ENCODE data around the gene SPATA6. TPM values are rescaled to one million over a fixed set of nuclear protein-coding genes. Genes with fewer than 3 reads are reported as not detected.

Gene SPATA6
- total RNA-seq, 4 donors from 2014 or later: 0.85 to 7.0 (median 3.2) TPM

DNA sequence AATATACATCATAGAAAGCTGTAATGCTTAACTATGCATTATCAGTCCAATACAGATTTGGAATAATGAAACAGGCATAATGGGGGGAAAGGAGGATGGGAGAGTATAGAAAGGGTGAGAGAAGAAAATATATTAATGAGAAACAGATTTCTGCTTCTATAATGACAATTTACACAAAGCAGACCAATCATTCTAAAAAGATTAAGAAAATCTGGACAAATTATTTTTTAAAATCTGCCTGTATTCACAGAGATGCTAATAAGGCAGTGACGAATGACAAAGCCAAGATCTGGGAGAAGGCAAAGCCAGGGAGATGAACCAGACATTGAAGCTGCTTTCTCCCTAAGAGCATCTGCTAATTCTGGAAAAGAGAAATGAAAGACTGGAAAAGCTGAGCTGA is 50.0 kb downstream of the SPATA6 start:
- TF ChIP-seq POLR2A (IDR thresholded peaks at IDR 0.05): no peak
- TF ChIP-seq, protein P1, sequence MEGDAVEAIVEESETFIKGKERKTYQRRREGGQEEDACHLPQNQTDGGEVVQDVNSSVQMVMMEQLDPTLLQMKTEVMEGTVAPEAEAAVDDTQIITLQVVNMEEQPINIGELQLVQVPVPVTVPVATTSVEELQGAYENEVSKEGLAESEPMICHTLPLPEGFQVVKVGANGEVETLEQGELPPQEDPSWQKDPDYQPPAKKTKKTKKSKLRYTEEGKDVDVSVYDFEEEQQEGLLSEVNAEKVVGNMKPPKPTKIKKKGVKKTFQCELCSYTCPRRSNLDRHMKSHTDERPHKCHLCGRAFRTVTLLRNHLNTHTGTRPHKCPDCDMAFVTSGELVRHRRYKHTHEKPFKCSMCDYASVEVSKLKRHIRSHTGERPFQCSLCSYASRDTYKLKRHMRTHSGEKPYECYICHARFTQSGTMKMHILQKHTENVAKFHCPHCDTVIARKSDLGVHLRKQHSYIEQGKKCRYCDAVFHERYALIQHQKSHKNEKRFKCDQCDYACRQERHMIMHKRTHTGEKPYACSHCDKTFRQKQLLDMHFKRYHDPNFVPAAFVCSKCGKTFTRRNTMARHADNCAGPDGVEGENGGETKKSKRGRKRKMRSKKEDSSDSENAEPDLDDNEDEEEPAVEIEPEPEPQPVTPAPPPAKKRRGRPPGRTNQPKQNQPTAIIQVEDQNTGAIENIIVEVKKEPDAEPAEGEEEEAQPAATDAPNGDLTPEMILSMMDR (IDR thresholded peaks at IDR 0.05 in 4 of 5, conservative IDR thresholded peaks at IDR 0.05 in 1 of 5): no peak
- intact Hi-C loops (cut with DNase I; ENCODE audit: low total_unique reads) (no loop called here), in situ Hi-C loops (cut with MboI; ENCODE audit: low sequenced_read_pairs in 4 of 4) (no loop called here)
- DNase-seq (no peak), ATAC-seq (no peak)
- H3K27me3 ChIP-seq: no peaks in the 10 kb centered on the region
- H3K36me3 ChIP-seq: no peaks in the 10 kb centered on the region
- no peaks in the 10 kb centered on the region for H3K4me1 ChIP-seq
- H3K27ac ChIP-seq: no peak overlapping the region
- no peaks in the 10 kb centered on the region for H3K9me3 ChIP-seq
- no peak overlapping the region for H3K4me3 ChIP-seq

DNA sequence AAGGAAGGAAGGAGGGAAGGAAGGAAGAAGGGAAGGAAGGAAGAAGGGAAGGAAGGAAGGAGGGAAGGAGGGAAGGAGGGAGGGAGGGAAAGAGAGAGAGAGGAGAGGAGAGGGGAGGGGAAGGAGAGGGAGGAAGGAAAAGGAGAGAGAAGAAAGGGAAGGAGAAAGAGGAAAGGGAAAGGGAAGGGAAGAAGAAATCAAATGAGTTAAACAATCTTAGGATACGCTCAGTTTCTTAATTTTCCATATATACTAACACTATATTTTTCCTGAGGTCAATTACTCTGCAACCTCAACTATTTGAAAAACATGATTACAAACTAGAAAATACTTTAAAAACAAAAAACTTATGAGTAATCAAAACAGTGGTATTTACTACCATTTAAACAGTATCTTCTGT is 53.3 kb downstream of the SPATA6 start:
- Histone ChIP-seq H3K4me3 (no peak overlapping the region), H3K9me3 (no peaks in the 10 kb centered on the region), H3K27me3 (no peaks in the 10 kb centered on the region), H3K4me1 (no peaks in the 10 kb centered on the region), H3K27ac (no peak overlapping the region), H3K36me3 (no peaks in the 10 kb centered on the region)
- intact Hi-C loops (cut with DNase I; ENCODE audit: low total_unique reads) (no loop called here), in situ Hi-C loops (cut with MboI; ENCODE audit: low sequenced_read_pairs in 4 of 4) (no loop called here)
- TF ChIP-seq, protein P1 (IDR thresholded peaks at IDR 0.05 in 4 of 5, conservative IDR thresholded peaks at IDR 0.05 in 1 of 5): no peak
- TF ChIP-seq POLR2A (IDR thresholded peaks at IDR 0.05): no peak
- no peak for ATAC-seq
- no peak for DNase-seq

DNA sequence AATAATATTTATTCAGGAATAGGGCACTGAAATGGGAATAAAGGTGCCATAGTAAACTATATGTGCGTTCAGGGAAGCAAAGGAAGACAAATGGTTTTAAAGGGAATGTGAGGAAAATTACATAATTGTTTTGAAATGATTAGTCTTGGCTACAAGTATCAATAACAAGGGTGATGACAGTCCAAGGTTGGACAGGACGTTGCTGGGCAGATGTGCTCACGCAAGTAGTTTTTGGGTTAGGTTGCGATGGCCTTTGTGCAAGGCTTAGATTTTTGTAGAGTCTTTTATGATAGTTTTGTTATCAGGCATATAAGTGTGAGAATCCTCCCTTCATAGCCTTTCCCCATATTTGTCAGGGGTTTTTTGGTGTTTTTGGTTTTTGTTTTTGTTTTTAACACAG is 57.0 kb downstream of the SPATA6 start:
- Histone ChIP-seq H3K27ac (no peak overlapping the region), H3K36me3 (no peaks in the 10 kb centered on the region), H3K4me1 (no peaks in the 10 kb centered on the region), H3K4me3 (no peak overlapping the region), H3K9me3 (no peaks in the 10 kb centered on the region), H3K27me3 (no peaks in the 10 kb centered on the region)
- intact Hi-C loops (cut with DNase I; ENCODE audit: low total_unique reads): no loop called here
- TF ChIP-seq, protein P1 (IDR thresholded peaks at IDR 0.05 in 4 of 5, conservative IDR thresholded peaks at IDR 0.05 in 1 of 5): no peak
- no peak for TF ChIP-seq POLR2A (IDR thresholded peaks at IDR 0.05)
- in situ Hi-C loops (cut with MboI; ENCODE audit: low sequenced_read_pairs in 4 of 4): no loop called here
- ATAC-seq (no peak), DNase-seq (peak in 1 of 2 donors; percentile 6)

DNA sequence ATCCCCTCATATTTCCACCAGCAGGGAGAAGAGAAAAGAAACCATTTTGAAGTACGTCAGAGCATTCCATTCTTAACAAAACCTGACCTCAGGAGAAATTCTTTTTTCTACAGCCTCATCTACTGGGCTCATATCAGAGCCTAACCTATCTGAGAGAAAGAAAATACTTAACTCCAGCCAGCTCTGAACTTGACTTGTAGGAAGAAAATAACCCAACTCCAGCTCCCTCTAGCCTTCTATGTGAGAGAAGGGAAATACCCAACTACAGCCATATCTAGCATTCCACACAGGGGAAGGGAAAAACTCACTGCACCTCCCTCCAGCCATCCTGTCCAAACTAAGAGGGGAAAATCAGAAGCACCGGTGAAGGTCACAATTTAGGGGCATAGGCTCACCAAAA is 57.7 kb downstream of the SPATA6 start:
- intact Hi-C loops (cut with DNase I; ENCODE audit: low total_unique reads): no loop called here
- in situ Hi-C loops (cut with MboI; ENCODE audit: low sequenced_read_pairs in 4 of 4): no loop called here
- no peak for ATAC-seq

DNA sequence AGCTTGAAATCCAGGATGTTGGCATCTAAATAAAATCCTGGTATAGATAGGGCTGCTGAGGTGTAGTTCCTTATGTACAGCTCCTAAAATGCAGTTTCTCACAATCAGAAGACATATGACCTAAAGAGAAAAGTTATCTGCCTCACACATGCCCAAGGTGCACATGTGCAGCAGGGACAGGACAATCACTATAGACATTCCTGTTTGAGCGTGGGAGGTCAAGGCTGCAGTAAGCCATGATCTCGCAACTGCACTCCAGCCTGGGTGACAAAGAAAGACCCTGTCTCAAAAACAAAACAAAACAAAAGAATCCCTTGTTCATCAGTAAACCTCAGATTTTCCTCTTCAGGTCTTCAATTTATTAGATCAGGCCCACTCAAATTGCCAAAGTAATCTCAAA is 66.1 kb downstream of the SPATA6 start:
- DNase-seq: no peak
- intact Hi-C loops (cut with DNase I; ENCODE audit: low total_unique reads) (no loop called here), in situ Hi-C loops (cut with MboI; ENCODE audit: low sequenced_read_pairs in 4 of 4) (no loop called here)
- H3K4me3 ChIP-seq: no peak overlapping the region
- no peak for ATAC-seq
- no peaks in the 10 kb centered on the region for H3K4me1 ChIP-seq
- H3K9me3 ChIP-seq: no peaks in the 10 kb centered on the region
- H3K27ac ChIP-seq: no peak overlapping the region
- TF ChIP-seq, protein P1 (IDR thresholded peaks at IDR 0.05 in 4 of 5, conservative IDR thresholded peaks at IDR 0.05 in 1 of 5): no peak
- TF ChIP-seq POLR2A (IDR thresholded peaks at IDR 0.05): no peak
- no peaks in the 10 kb centered on the region for H3K36me3 ChIP-seq
- no peaks in the 10 kb centered on the region for H3K27me3 ChIP-seq

More for the DNA sequence above, 57.7 kb downstream of the SPATA6 start:
- no peak overlapping the region for H3K4me3 ChIP-seq
- no peaks in the 10 kb centered on the region for H3K36me3 ChIP-seq
- TF ChIP-seq, protein P1 (IDR thresholded peaks at IDR 0.05 in 4 of 5, conservative IDR thresholded peaks at IDR 0.05 in 1 of 5): no peak
- TF ChIP-seq POLR2A (IDR thresholded peaks at IDR 0.05): no peak
- no peaks in the 10 kb centered on the region for H3K27me3 ChIP-seq
- no peak overlapping the region for H3K27ac ChIP-seq
- no peaks in the 10 kb centered on the region for H3K9me3 ChIP-seq
- no peaks in the 10 kb centered on the region for H3K4me1 ChIP-seq
- no peak for DNase-seq
